GM19467 (cell line): ENCODE data around the gene SMARCA4.

Experiments
- ATAC-seq: cut with Tn5 transposase; IDR thresholded peaks from one replicate; pipeline ENCODE4 v1.9.1; 2021; ENCODE audit warnings: mild to moderate bottlenecking, moderate library complexity; ENCODE audit not compliant: unreplicated experiment

The SMARCA4 gene

GRCh38 chr19:10960314-10961072, at the start of gene SMARCA4:
Gene SMARCA4 (plus strand): TSS chr19:10961030. CDS start chr19:10984152, 23,122 bp downstream.
- peak; percentile 69 for ATAC-seq

- ATAC-seq = no peak
Observed at GRCh38 chr19:10911579-10912363, 49.1 kb upstream of the SMARCA4 start.

- no peak for ATAC-seq
Observed at GRCh38 chr19:10912619-10913018, 48.2 kb upstream of the SMARCA4 start.

- no peak for ATAC-seq
Observed at GRCh38 chr19:10913716-10914340, 47.0 kb upstream of the SMARCA4 start.

- ATAC-seq = no peak
Observed at GRCh38 chr19:10915130-10916091, 45.4 kb upstream of the SMARCA4 start.

GRCh38 chr19:10916602-10917001, 44.2 kb upstream of the SMARCA4 start:
- no peak for ATAC-seq

- ATAC-seq = no peak
Observed at GRCh38 chr19:10918359-10918758, 42.5 kb upstream of the SMARCA4 start.

GRCh38 chr19:10919352-10920287, 41.2 kb upstream of the SMARCA4 start:
- no peak for ATAC-seq

- no peak for ATAC-seq
Observed at GRCh38 chr19:10920288-10920655, 40.6 kb upstream of the SMARCA4 start.

- no peak for ATAC-seq
Observed at GRCh38 chr19:10920781-10921180, 40.0 kb upstream of the SMARCA4 start.

- ATAC-seq = no peak
Observed at GRCh38 chr19:10921199-10921909, 39.5 kb upstream of the SMARCA4 start.

- no peak for ATAC-seq
Observed at GRCh38 chr19:10921910-10922637, 38.8 kb upstream of the SMARCA4 start.

- no peak for ATAC-seq
Observed at GRCh38 chr19:10922638-10923014, 38.2 kb upstream of the SMARCA4 start.

GRCh38 chr19:10923260-10924112, 37.3 kb upstream of the SMARCA4 start:
- ATAC-seq = no peak

- ATAC-seq = no peak
Observed at GRCh38 chr19:10924597-10924996, 36.2 kb upstream of the SMARCA4 start.

- no peak for ATAC-seq
Observed at GRCh38 chr19:10927730-10928562, 32.9 kb upstream of the SMARCA4 start.
